Spleen (tissue), 7 donors: ENCODE results near the gene CPOX.

ENCODE experiments used
- POLR2A ChIP-seq, 3 donors: fragments of 450-650 bp; IDR thresholded peaks; one replicate each; pipeline ENCODE4 v1.5.1; 2017; ENCODE audit warnings: antibody characterized with exemption in 3 of 3, mild to moderate bottlenecking in 1 of 3
- TF ChIP-seq, protein P1 (sequence below), 11 experiments: fragments of 200-600 bp in 7 of 11; fragments of 450-650 bp in 4 of 11; sonication (generic) in 4 of 11; IDR thresholded peaks in 8 of 11; conservative IDR thresholded peaks in 3 of 11; 1 replicate in 7 of 11; 2 replicates in 4 of 11; pipeline versions ENCODE4 v1.4.0 to v1.8.0; 2016 to 2021; ENCODE audit warnings: antibody characterized with exemption in 11 of 11, inconsistent platforms in 4 of 11, mild to moderate bottlenecking in 1 of 11
- donor health status: DM: no; HTN: no; CAD: no; lungs with moderate emphysema.
- donor health status: DM: no; HTN: no; CAD: no.
- donor health status: DM: no; HTN: no; CAD: no.

DNA sequence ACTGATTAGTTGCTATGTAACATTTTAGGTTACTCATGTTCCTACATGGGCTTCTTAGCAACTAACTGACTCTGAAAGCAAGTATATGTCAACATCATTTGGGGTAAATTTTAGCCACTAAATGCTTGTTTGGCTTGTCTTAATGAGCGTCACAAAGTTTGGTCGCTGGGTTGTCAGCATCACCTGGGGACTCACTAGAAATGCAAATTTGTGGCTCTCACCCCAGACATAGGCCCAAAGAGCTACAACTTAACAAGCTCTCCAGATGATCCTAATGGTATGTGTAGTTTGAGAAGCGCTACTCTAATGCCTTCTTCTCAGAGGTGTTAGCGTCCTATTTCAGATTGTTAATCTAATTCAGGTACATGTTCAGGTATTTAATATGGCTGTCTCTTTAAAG, 32.7 kb upstream of the CPOX start:
- TF ChIP-seq, protein P1, sequence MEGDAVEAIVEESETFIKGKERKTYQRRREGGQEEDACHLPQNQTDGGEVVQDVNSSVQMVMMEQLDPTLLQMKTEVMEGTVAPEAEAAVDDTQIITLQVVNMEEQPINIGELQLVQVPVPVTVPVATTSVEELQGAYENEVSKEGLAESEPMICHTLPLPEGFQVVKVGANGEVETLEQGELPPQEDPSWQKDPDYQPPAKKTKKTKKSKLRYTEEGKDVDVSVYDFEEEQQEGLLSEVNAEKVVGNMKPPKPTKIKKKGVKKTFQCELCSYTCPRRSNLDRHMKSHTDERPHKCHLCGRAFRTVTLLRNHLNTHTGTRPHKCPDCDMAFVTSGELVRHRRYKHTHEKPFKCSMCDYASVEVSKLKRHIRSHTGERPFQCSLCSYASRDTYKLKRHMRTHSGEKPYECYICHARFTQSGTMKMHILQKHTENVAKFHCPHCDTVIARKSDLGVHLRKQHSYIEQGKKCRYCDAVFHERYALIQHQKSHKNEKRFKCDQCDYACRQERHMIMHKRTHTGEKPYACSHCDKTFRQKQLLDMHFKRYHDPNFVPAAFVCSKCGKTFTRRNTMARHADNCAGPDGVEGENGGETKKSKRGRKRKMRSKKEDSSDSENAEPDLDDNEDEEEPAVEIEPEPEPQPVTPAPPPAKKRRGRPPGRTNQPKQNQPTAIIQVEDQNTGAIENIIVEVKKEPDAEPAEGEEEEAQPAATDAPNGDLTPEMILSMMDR (IDR thresholded peaks at IDR 0.05 in 8 of 11, conservative IDR thresholded peaks at IDR 0.05 in 3 of 11): no peak
- no peak for TF ChIP-seq POLR2A (IDR thresholded peaks at IDR 0.05)
